Purkinje cell (primary cell): Measurements from ENCODE around the gene RARA. TPM values are rescaled to one million over a fixed set of nuclear protein-coding genes. Genes with fewer than 3 reads are reported as not detected.

Experiments
- polyA plus RNA-seq: library from polyadenylated mRNA; unstranded; fragments of >200 nt; fragmentation: Nextera tagmentation; gene quantifications from 2 replicates; pipeline ENCODE4 v1.2.1, GENCODE V29; 2014

Gene RARA
- polyA plus RNA-seq: 0.35 and 0.50 TPM in 2 replicates

GRCh38 chr17:40309031-40309948 lies at the start of gene RARA:
RARA (plus strand) TSS chr17:40309180; CDS start chr17:40331219, 22,039 bp downstream.

GRCh38 chr17:40287494-40288369 lies 21.2 kb upstream of the RARA start, which contains the start of gene CDC6:
CDC6 (plus strand) TSS chr17:40287879; CDS start chr17:40289421, 1,542 bp downstream.

GRCh38 chr17:40364121-40364861 lies 55.3 kb downstream of the RARA start, which contains the start of gene GJD3:
GJD3 (minus strand) TSS chr17:40364737; CDS start chr17:40363815, 922 bp downstream.

Other genes with a start within 250 kb of the RARA start
- 8.4 and 9.1 TPM in 2 replicates for gene THRA, start 246.2 kb upstream of the RARA start, polyA plus RNA-seq
- 5.1 and 10.0 TPM in 2 replicates for gene NR1D1, start 208.6 kb upstream of the RARA start, polyA plus RNA-seq
- 14.9 and 15.2 TPM in 2 replicates for gene MSL1, start 187.2 kb upstream of the RARA start, polyA plus RNA-seq
- gene CASC3, start 168.6 kb upstream of the RARA start, polyA plus RNA-seq: 9.1 and 16.2 TPM in 2 replicates
- gene RAPGEFL1, start 131.7 kb upstream of the RARA start, polyA plus RNA-seq: 4.1 and 5.0 TPM in 2 replicates
- 6.8 and 7.7 TPM in 2 replicates for gene WIPF2, start 89.9 kb upstream of the RARA start, polyA plus RNA-seq
- gene CDC6, start 21.3 kb upstream of the RARA start, polyA plus RNA-seq: not detected in 2 replicates
- gene GJD3, start 55.6 kb downstream of the RARA start, polyA plus RNA-seq: not detected in 2 replicates
- not detected in 2 replicates for gene TOP2A, start 108.7 kb downstream of the RARA start, polyA plus RNA-seq
- gene IGFBP4, start 134.3 kb downstream of the RARA start, polyA plus RNA-seq: 0.14 and 0.17 TPM in 2 replicates
- not detected in 2 replicates for gene TNS4, start 192.4 kb downstream of the RARA start, polyA plus RNA-seq